GM19240 (cell line): ENCODE measurements around the gene BEND7.

Experiments used
- DNase-seq: peaks from one replicate; pipeline ENCODE4 v3.0.0; 2011; ENCODE audit warnings: low spot score; ENCODE audit not compliant: insufficient read length

The BEND7 gene

DNA sequence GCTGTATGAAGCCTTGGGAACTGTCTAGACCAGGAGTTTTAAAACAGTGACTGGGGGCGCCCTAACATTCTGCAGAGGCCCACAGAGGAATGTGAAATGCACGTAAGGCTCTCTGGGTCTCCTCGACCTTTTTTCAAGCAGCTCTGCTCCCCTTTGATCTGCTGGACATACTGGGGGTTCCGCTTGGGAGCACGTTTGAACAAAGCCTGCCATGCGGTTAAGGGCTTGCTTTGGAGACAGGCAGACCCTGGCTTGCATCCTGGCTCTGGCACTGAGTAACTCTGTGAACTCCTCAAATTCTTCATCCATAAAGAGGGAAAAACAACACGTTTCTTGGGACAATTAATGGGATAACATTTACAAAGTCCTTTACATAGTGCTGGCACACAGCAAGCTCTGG, 7.8 kb downstream of the BEND7 start:
- DNase-seq = no peak

- no peak for DNase-seq
Observed at GRCh38 chr10:13520194-13520593, 8.6 kb downstream of the BEND7 start.

DNA sequence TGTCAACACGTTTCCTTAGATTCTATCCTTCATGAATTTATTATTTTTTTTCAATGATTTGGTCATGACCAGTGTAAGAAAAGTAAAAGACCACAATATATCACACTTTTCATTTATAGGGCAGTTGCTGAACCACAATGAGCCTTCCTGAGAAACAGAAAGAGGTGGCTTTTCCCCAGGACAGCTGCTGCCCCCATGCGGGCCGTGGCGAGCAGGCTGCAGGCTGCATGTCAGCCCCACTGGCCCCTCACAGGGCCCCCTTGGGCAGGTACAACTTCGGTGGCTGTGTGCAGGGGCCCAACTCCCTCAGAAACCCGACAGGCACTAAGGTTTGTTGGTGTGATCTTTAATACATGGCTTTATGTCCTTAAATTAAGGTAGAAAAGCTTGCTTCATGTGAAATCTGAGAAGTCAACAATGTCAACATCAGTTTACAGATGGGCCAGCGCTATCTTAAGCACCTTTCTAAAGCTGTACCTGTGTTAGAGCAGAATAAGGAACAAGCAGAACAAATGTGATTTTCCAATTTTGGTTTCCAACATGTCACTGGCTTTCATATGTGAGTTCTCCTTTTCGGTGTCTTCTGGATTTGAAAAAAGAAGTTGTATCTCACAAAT, 10.6 kb downstream of the BEND7 start:
- DNase-seq = no peak

- no peak for DNase-seq
Observed at GRCh38 chr10:13517675-13518074, 11.1 kb downstream of the BEND7 start.

- DNase-seq = no peak
Observed at GRCh38 chr10:13516176-13516575, 12.6 kb downstream of the BEND7 start.

DNA sequence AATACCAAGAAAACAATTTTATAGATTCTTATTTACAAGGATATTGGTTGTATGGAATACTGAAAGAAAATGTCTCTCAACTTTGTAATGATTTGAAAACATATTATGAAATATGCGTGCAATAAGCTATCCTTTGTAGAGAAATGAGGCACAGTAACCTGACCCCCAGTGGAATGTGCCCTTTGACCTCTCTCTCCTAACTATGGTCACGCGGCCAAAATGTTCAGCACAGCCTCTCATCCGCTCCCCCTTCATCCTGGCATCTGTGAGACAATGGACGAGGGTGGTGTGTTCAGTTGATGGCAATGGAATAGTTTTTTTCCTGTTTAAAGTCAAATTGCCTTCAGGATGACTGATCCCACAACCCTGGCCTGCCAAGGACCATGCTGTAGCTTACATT, 13.3 kb downstream of the BEND7 start:
- DNase-seq = no peak

GRCh38 chr10:13514296-13514695, 14.5 kb downstream of the BEND7 start:
- DNase-seq = no peak

- no peak for DNase-seq
Observed at GRCh38 chr10:13512564-13512963, 16.2 kb downstream of the BEND7 start.

- DNase-seq = no peak
Observed at GRCh38 chr10:13511409-13511808, 17.4 kb downstream of the BEND7 start.

DNA sequence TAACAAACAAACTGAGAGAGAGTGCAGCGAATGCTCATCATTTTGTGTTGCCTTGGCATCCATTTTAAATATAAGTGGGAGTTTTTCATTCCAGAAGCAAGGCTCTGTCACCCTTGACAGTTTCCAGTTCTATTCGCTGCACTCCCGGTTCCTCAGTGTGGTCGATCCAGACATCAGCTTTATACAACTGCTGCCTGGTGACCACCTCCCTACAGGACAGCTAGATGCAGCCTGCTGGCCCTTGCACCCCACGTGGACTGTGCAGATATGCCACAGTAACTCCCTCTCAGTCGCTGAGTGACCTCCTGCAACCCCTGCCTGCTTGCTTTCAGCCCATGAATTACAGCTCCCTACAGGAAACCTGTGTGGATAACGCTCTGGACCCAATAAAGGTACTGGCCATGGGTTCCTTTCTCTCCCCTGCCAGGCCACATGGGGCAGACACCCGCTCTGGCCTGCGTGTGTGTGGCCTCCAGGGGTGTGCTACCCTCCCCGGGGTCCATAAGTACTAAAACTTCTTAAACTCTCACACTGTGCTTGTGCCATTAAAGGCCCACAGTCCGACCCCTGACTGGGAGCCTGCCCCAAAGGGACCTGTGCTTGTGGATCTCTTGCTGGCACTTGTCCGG, 23.6 kb downstream of the BEND7 start:
- DNase-seq = no peak

GRCh38 chr10:13503745-13504463, 24.9 kb downstream of the BEND7 start:
- DNase-seq = no peak

DNA sequence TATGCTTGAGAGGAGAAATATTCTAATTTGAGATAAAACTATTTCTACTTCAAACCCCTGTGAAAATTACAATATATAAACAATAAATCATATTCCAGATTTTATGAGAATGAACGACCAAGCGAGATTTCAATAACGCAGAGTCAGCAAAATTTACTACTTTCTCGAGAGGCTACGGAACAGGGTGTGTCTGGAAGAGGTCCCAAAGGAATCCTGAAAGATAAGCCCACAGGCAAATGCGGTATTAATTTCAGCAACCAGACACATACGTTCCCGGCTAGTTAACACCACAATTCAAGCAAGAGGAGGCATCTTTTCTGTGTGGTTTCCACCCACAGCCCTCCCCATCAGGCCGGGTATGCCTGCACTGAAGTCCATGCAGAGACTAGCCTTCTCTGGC, 26.4 kb downstream of the BEND7 start:
- no peak for DNase-seq

DNA sequence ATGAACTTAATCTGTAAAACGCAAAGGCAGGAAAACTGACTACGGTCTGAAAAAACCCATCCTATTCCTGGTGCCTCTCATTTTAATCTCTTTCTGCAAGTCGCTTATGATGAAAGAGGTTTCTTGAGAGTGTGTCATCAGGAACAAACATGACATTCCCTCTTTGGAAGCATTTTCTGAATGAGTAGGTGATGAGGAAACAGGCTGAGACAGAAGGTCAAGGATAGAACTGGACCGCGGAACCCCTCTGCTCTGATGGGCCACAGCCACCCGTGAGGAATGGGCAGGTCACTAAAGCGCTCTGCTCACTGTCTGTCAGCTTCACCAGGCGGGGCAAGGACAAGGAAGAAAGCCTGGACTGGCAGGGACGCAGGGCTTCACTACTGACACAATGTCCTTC, 28.6 kb downstream of the BEND7 start:
- DNase-seq = no peak

DNA sequence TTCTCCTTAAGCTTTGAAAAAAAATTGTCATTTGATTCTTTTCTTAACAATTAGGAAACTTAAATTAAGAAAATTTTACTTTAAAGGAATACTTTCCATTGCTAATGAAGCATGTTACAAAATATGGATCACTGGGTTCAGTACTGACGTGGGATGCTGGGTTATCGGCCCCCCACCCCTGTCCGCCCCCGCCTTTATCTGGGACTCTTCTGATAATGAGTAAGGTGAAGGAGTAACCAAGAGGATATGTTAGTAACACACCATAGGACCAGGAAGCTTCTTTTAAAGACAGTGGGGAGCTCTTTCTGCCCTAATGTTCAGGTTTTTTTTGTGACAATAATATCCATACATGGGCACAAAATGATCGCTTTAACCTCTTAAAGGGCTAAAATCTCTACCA, 29.7 kb downstream of the BEND7 start:
- DNase-seq = no peak

GRCh38 chr10:13496931-13497330, 31.9 kb downstream of the BEND7 start:
- no peak for DNase-seq

DNA sequence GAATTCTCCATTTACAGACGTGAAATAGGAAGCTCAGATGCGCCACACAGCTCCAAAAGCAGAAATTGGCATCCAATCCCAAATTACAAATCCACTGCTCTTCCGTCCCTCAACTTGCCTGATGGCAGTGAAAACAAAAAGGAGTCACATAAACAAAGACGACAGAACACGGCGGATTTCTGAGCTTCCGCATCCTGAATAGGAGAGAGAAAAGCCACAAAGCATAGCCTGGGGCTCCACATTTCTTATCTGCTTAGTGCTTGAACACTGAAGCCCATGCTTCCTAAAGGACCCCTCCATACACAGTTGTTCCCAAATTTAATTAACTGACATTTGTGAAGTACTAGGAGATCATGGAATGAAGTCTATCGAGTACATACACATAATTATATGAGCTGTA, 32.6 kb downstream of the BEND7 start:
- no peak for DNase-seq

DNA sequence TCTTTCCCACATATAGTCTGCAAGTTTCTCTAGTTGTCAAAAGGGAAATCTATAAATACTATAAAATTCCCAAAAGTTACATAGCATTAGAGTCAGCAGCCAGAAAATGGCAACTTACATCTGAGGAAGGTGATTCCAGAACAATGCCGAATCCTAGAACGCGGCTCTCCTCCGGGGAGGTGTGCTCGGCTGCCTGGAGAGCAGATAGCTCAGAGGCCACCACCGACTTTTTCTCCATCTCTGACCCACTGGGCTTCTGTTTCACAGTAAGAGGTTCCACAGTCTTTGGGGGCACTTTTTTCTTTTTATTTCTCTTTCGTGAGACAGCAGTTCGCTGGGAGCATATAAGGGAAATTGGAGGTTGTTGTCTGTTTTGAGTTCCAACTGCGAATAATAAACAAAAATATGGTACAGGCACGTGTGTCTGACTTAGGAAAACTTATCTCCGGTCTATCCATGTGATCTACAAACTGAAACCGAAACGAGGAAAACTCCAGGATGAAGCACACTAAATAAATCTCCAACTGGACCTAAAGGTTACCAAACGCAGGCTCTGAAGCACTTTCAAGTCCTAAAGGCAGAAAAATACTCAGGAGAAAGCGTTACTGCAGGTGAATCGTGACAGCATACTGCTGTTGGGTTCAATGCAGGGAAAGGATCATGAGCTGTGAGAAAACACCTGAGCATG, 36.2 kb downstream of the BEND7 start:
- no peak for DNase-seq

GRCh38 chr10:13491747-13492360, 37.0 kb downstream of the BEND7 start:
- DNase-seq = no peak

GRCh38 chr10:13490503-13490902, 38.3 kb downstream of the BEND7 start:
- no peak for DNase-seq

GRCh38 chr10:13489035-13489599, 39.7 kb downstream of the BEND7 start:
- no peak for DNase-seq

- no peak for DNase-seq
Observed at GRCh38 chr10:13485623-13486022, 43.2 kb downstream of the BEND7 start.

DNA sequence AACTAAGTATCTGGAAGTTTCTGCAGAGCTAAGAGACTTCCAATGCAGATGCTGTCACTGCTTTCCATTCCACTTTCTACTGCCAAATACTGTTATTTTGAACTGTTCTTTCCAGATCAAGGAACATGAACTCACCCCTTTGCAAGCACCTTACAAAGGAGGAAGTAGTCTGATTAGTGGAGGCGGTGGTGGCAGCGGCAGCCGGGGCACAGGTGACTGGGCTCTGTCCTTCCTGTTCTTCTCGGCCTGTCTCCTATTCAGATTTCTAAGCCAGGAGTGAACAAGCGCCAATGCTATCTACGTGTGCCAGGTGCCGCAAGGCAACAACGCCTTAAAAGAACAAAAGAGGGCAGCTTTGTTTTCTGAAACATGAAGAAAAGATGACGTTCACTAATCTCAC, 44.9 kb downstream of the BEND7 start:
- no peak for DNase-seq
